ENCODE measurements around the gene MCF2L.

DNA sequence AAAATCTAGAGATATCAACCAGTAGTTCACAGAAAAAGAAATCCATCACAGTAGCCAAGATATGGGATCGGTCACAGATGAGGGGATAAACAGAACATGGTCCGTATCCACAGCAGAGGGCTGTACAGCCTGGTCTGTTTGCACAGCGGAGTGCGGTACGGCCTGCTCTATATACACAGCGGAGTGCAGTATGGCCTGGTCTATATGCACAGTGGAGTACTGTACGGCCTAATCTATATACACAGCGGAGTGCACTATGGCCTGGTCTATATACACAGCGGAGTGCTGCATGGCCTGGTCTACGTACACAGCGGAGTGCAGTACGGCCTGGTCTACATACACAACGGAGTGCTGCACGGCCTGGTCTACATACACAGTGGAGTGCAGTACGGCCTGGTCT is 43.0 kb upstream of the MCF2L start:
- no peak for TF ChIP-seq EZH2phosphoT487 (IDR thresholded peaks at IDR 0.05; ENCODE audit: low read length)
- TF ChIP-seq, protein P1, sequence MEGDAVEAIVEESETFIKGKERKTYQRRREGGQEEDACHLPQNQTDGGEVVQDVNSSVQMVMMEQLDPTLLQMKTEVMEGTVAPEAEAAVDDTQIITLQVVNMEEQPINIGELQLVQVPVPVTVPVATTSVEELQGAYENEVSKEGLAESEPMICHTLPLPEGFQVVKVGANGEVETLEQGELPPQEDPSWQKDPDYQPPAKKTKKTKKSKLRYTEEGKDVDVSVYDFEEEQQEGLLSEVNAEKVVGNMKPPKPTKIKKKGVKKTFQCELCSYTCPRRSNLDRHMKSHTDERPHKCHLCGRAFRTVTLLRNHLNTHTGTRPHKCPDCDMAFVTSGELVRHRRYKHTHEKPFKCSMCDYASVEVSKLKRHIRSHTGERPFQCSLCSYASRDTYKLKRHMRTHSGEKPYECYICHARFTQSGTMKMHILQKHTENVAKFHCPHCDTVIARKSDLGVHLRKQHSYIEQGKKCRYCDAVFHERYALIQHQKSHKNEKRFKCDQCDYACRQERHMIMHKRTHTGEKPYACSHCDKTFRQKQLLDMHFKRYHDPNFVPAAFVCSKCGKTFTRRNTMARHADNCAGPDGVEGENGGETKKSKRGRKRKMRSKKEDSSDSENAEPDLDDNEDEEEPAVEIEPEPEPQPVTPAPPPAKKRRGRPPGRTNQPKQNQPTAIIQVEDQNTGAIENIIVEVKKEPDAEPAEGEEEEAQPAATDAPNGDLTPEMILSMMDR (IDR thresholded peaks at IDR 0.05; ENCODE audit: low read length) = no peak
